Endothelial cell of umbilical vein (primary cell): ENCODE measurements around the gene PTPRD.

Experiments
- CTCF ChIP-seq, 2 donors: IDR thresholded peaks; 1 replicate in 1 of 2; 2 replicates in 1 of 2; pipeline ENCODE4 v1.5.1; 2011; ENCODE audit warnings: low read length in 2 of 2, mild to moderate bottlenecking in 2 of 2, moderate library complexity in 2 of 2, control low read depth in 1 of 2, inconsistent platforms in 1 of 2, low read depth in 1 of 2; ENCODE audit not compliant: insufficient read depth in 1 of 2; ENCODE audit errors: extremely low read depth in 1 of 2
- EZH2 ChIP-seq: IDR thresholded peaks from 2 replicates; pipeline ENCODE4 v1.6.1; 2012; ENCODE audit warnings: borderline replicate concordance, low read depth, mild to moderate bottlenecking, moderate library complexity, low read length, inconsistent platforms; ENCODE audit not compliant: severe bottlenecking
- FOS ChIP-seq: IDR thresholded peaks from 2 replicates; pipeline ENCODE4 v1.6.1; 2011; ENCODE audit warnings: mild to moderate bottlenecking, low read length, moderate library complexity, borderline replicate concordance; ENCODE audit not compliant: insufficient read depth
- JUN ChIP-seq: IDR thresholded peaks from 2 replicates; pipeline ENCODE4 v1.6.1; 2011; ENCODE audit warnings: borderline replicate concordance, low read depth; ENCODE audit not compliant: insufficient read length, insufficient read depth
- POLR2AphosphoS5 ChIP-seq: IDR thresholded peaks from 2 replicates; pipeline ENCODE4 v1.6.1; 2012; ENCODE audit warnings: low read depth, mild to moderate bottlenecking, control low read depth, low read length, moderate library complexity; ENCODE audit not compliant: insufficient read depth

- TF ChIP-seq FOS: no peak
- no peak for TF ChIP-seq EZH2
- no peak for TF ChIP-seq CTCF (IDR thresholded peaks at IDR 0.05; ENCODE audit: extremely low read depth in 1 of 2, insufficient read depth in 1 of 2, low read depth in 1 of 2, low read length in 2 of 2)
- TF ChIP-seq POLR2AphosphoS5: no peak
- TF ChIP-seq JUN: no peak
Measured at GRCh38 chr9:8649807-8650206, 1963.0 kb downstream of the PTPRD start.
